Measurements from ENCODE around the gene SEMA5A. TPM values are rescaled to one million over a fixed set of nuclear protein-coding genes. Genes with fewer than 3 reads are reported as not detected.

SEMA5A gene
- total RNA-seq, 4 donors from 2014 or later, result 2.6 to 36.5 (median 4.7) TPM

DNA sequence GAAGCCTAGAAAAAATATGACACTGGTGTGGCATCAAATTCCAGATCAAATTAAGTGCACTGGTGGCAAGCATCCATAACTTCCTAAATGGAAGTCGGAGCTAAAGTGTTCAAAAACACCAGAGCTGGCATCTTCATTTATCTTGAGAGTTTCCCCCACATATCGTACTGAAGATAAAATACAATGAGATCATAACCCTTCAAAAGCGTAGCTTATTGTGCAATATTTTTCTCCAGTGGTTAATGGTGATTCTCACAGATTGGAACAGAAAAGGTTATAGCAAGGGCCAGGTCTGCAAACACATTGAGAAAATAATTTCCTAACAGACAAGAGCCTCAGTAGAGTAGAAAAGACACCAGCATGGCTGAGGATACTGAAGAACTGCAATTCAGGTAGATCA lies 147.6 kb downstream of the SEMA5A start:
- TF ChIP-seq, protein P1, sequence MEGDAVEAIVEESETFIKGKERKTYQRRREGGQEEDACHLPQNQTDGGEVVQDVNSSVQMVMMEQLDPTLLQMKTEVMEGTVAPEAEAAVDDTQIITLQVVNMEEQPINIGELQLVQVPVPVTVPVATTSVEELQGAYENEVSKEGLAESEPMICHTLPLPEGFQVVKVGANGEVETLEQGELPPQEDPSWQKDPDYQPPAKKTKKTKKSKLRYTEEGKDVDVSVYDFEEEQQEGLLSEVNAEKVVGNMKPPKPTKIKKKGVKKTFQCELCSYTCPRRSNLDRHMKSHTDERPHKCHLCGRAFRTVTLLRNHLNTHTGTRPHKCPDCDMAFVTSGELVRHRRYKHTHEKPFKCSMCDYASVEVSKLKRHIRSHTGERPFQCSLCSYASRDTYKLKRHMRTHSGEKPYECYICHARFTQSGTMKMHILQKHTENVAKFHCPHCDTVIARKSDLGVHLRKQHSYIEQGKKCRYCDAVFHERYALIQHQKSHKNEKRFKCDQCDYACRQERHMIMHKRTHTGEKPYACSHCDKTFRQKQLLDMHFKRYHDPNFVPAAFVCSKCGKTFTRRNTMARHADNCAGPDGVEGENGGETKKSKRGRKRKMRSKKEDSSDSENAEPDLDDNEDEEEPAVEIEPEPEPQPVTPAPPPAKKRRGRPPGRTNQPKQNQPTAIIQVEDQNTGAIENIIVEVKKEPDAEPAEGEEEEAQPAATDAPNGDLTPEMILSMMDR (IDR thresholded peaks at IDR 0.05; ENCODE audit: low read depth), result no peak

DNA sequence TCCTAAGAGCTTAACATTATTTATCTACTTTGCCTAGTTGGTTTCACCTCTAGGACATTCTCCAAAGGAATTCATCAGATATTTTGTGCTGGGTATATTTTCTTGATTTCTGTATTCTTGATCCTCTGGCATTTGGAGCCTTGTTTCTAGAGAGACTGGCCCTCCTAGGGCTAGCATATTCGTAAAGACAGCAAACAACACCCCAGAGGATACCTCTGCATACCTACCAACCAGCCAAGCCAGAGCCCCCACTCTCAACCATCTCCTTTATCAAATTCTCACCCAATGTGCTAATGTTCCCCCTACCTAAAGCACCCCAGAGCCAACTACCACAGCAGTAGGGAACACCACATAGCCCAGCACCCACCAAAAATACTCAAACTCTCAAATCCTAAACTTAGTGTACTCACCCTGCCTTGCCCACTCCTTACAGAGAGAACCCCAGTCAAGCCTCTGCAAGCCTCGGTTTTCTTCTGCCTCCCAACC lies 149.5 kb downstream of the SEMA5A start:
- TF ChIP-seq, protein P1 (IDR thresholded peaks at IDR 0.05; ENCODE audit: low read depth), result no peak

DNA sequence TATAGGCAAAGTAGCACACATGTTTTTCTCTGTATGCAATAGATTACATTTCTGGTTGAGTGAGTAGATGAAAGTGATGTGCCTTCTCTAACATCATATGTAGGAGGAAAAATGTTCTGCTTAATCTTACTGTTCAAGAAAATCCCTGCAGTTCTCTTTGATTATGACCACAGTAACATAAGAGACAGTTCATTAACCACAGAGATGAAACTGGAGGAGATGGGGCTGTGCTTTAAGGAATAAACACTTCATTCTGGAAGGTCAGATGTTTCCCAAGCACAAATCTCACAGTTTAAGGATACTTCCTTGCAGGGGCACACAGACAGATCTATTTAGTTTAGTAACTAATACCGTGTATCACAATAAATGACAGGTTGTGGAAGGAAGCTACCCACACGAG lies 150.2 kb downstream of the SEMA5A start:
- TF ChIP-seq, protein P1 (IDR thresholded peaks at IDR 0.05; ENCODE audit: low read depth), result no peak

DNA sequence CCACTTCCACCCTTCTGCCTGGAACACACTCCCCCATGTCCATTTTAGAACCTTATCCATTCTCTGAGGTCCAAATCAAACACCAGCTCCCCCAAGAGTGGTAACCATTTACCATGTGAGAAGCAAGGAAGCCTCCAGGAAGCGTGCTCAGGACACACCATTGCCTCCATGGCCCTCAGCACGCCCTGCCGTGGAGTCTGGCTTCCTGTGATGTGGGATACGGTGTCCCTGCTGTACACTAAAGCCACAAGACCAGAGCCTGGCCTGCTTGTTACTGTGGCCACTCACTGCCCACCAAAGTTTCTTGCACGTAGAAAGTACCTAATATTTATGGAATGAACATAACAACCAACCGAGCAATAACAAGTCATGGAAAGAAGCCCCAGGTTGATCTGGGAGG lies 151.7 kb downstream of the SEMA5A start:
- TF ChIP-seq, protein P1 (IDR thresholded peaks at IDR 0.05; ENCODE audit: low read depth), result no peak

DNA sequence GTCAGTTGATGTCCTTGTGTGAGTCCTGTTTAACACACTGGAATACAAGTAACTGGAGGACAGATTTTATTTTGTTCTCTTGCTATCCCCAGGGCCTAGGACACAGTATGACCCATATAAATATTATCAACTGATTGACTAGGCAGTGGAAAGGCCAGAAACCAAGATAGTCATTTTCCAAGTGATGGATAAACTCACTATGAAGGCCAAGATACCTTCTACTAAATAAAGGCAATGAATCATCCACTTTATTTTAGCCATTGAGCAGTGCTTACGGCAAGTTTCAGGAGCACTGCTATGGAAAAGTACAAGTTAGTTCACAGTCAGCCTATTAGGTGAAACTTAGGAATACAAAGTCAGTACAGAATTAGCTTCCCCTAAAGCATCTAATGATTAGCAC lies 153.2 kb downstream of the SEMA5A start:
- TF ChIP-seq, protein P1 (IDR thresholded peaks at IDR 0.05; ENCODE audit: low read depth), result no peak

DNA sequence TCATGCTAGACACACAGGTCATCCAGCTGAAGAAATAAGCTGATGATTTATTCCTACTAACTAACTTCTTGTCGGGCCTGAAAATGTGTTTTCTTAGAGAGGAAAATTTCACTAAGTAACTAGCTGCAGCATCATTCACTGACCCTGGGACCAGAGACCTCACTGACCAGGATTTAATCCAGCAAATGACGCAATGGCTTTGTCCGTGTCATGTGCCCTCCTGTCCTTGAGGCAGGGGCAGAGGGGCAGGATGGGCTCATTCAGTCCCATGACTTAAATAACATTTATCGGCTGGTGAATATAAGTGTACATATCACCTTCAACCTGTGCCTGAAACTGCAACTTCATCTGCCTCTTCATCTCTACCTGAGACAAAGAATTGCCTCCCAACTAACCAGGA lies 154.8 kb downstream of the SEMA5A start:
- TF ChIP-seq, protein P1 (IDR thresholded peaks at IDR 0.05; ENCODE audit: low read depth), result no peak

DNA sequence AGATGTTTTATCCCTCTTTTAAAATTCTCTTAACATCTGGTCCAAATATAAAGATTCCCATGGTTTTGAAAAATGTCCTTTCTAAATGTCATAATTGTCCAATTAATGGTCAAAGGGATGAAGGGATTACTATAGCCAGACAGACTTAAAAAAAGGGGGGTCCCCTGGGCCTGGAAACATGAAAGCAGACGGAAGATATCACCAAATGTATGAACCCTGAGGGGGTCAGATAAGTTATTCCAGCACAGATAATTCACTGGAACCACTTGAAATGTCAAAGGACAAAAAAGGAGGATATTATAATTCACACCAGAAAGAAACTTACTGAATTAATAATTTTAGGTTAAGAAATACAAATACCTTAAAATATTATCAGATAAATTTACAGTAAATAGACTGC lies 155.8 kb downstream of the SEMA5A start:
- TF ChIP-seq, protein P1 (IDR thresholded peaks at IDR 0.05; ENCODE audit: low read depth), result no peak
